Stimulated activated naive B cell treated with anti-CD40 and anti-IgM and Interleukin-4, amounts not matched to agents 10 μg/mL and 1 μg/mL and 100 μg/mL, for 72 hours (primary cell): ENCODE data around the gene GLB1L3.
A peak's percentile ranks its signal among the peaks of the same experiment; 100 is the strongest.
"Not testable (repeated sequence)": the region's sequence is repeated elsewhere in the genome, so short reads cannot be mapped to it uniquely, and the experiment has no call there.

Experiments
- ATAC-seq, 2 donors: fragments of 150-1000 bp; cut with Tn5 transposase; replicated peaks; 2 replicates each; pipeline ENCODE4 v1.10.0; 2021; ENCODE audit warnings: moderate library complexity in 1 of 2
- DNase-seq: peaks from one replicate; pipeline ENCODE4 v3.0.0; 2021
- H3K27ac Mint-ChIP-seq: one replicate; pipeline ENCODE4 v1.8.0; 2022; ENCODE audit warnings: mild to moderate bottlenecking, mixed read lengths
- H3K27me3 Mint-ChIP-seq, 2 donors: one replicate each; pipeline ENCODE4 v1.8.0; 2022; ENCODE audit warnings: mixed read lengths in 2 of 2
- H3K36me3 Mint-ChIP-seq, 2 donors: one replicate each; pipeline ENCODE4 v1.8.0; 2022; ENCODE audit warnings: mixed read lengths in 2 of 2, mild to moderate bottlenecking in 1 of 2
- H3K4me1 Mint-ChIP-seq, 2 donors: one replicate each; pipeline ENCODE4 v1.8.0; 2022; ENCODE audit warnings: mixed read lengths in 2 of 2, mild to moderate bottlenecking in 1 of 2
- H3K4me3 Mint-ChIP-seq, 2 donors: one replicate each; pipeline ENCODE4 v1.8.0; 2022; ENCODE audit warnings: mild to moderate bottlenecking in 2 of 2, mixed read lengths in 2 of 2, moderate library complexity in 1 of 2
- H3K9me3 Mint-ChIP-seq, 2 donors: one replicate each; pipeline ENCODE4 v1.8.0; 2022; ENCODE audit warnings: mixed read lengths in 2 of 2, mild to moderate bottlenecking in 1 of 2

Gene GLB1L3

DNA sequence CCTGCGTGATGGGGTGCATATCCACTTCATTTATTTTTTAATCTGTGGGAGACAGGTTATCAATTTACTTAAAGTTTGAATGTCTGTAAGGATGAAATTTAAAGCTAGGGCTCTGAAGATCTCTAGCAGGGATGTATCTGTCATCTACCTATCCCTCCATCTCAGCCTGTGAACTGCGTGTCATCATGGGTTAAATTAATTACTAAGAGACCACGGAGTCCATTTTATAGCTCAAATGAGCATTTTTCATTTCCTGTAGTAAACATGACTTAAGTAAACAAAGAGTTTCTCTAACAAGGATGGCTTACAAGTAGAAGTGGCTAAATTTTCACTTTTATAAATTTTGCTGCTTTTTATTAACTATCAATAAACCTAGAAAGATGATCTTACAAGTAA lies 2.9 kb upstream of the GLB1L3 start:
- no peak for DNase-seq

GRCh38 chr11:134275188-134275533 lies 1.0 kb upstream of the GLB1L3 start:
- Mint-ChIP-seq H3K27ac (no peak overlapping the region), H3K27me3 (peaks cover 66 to 81% of the 10 kb centered on the region in 2 donors)

More for the DNA sequence above, 2.9 kb upstream of the GLB1L3 start:
- no peak overlapping the region for H3K27ac Mint-ChIP-seq
- no peaks in the 10 kb centered on the region for H3K36me3 Mint-ChIP-seq
- peaks cover 59 to 74% of the 10 kb centered on the region in 2 donors for H3K27me3 Mint-ChIP-seq
- H3K4me1 Mint-ChIP-seq, result peaks cover 14 to 24% of the 10 kb centered on the region in 2 donors
- no peak overlapping the region for H3K4me3 Mint-ChIP-seq
- ATAC-seq, result no peak
- H3K9me3 Mint-ChIP-seq, result peaks cover under 1 to 1% of the 10 kb centered on the region in 2 donors

DNA sequence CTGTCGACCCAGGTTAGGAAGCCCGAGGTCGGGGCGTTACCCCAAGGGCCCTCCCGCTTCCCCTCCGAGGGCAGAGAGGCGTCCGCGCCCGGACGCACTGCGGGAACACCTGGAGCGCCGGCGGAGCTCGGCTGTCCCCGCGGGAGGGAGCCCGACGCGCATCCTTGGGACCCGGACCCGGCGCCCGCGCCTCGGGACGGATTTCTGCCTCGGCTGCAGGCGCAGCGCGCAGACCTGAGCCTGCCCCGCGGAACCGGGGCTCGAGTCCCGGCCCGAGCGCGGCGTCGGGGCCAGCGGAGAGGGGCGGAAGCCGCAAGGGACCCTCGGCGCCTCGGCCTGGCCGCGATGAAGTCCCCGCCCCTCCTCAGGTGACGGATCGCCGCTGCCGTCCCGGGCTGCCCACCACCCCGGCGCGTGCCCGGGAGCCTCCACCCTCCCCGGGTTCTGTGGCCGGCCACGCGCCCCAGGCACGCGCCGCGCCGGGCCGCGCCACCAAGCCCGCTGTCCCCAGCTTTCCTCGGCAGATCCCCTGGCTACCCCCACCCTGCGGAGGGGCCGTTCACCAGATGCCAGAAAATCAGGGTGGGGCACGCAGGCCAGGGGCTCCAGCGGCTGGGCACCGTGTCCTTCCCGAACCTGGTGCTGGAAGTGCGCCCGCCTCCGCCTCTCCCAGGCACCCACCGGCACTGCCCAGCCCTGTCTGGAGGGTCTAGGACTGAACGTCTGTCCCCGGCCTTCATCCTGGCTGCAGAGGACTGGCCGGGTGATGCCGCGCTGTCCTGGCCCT lies 410 bp downstream of the GLB1L3 start:
- DNase-seq, result no peak
- H3K36me3 Mint-ChIP-seq, result peaks cover 0 to 1% of the 10 kb centered on the region in 2 donors
- peaks cover 60 to 80% of the 10 kb centered on the region in 2 donors for H3K27me3 Mint-ChIP-seq
- peaks cover 4 to 5% of the 10 kb centered on the region in 2 donors for H3K9me3 Mint-ChIP-seq
- peaks cover 11 to 24% of the 10 kb centered on the region in 2 donors for H3K4me1 Mint-ChIP-seq
- H3K27ac Mint-ChIP-seq, result no peak overlapping the region
- peak; percentile 18 to 28 for ATAC-seq
- peak overlapping the region; percentile 73 to 83 for H3K4me3 Mint-ChIP-seq

More at GRCh38 chr11:134275188-134275533, 1.0 kb upstream of the GLB1L3 start:
- no peak for DNase-seq
- H3K4me1 Mint-ChIP-seq, result peaks cover 13 to 24% of the 10 kb centered on the region in 2 donors
- no peak for ATAC-seq
- H3K4me3 Mint-ChIP-seq, result peak overlapping the region; percentile 73 to 83
- H3K36me3 Mint-ChIP-seq, result peaks cover 0 to 1% of the 10 kb centered on the region in 2 donors
- peaks cover 4 to 5% of the 10 kb centered on the region in 2 donors for H3K9me3 Mint-ChIP-seq

DNA sequence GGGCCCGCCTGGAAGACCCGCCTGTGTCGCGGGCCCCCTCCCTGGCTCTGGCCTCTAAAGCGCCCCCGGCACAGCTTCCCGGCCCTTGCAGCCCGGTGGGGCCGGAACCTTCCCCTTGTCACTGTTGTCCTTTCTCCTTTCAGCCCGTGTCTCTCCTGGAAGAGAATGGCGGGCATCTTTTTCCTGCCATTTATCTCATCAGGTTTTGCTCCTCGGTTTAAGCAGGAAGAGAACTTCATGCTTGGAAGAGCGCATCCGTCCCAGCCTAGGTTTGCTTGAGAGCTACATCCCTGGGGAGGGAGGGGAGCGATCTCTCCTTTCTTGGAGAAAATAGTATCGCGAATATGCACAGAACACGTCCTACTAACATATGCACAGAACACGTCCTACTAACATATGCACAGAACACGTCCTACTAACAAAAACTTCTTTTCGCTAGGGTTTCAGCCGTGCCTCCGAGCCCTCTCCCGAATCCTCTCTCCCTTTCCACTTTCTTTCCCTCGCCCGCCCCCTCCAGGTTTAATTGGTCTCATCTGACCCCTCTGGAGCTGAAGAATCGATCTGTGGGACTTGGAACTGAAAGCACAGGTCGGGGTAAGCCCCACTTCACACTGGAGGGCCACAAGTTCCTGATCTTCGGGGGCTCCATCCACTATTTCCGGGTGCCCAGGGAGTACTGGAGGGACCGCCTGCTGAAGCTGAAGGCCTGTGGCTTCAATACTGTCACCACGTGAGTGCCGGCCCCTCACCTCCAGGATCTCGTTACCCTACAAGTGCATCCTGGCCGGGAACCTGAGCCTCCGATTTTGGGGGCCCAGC lies 1.2 kb downstream of the GLB1L3 start:
- H3K4me1 Mint-ChIP-seq, result peaks cover 11 to 24% of the 10 kb centered on the region in 2 donors
- DNase-seq, result no peak

DNA sequence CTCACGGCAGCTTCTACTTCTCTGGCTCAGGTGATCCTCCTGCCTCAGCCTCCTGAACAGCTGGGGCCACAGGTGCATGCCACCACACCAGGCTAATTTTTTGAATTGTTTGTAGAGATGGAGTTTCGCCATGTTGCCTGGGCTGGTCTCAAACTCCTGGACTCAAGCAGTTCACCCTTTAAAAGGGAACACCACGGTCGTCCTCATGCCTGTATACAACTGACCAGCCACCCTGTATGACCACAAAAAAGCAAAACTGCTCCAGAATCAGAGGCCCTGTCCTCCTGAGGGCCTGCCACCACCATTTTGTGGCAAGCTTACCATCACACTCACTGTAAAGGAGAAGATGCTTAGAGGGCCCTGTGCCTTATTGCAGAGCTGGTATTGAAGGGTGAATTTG lies 2.2 kb downstream of the GLB1L3 start:
- Mint-ChIP-seq H3K27me3 (peaks cover 57 to 74% of the 10 kb centered on the region in 2 donors), H3K4me1 (peaks cover 10 to 24% of the 10 kb centered on the region in 2 donors), H3K9me3 (peaks cover 4 to 5% of the 10 kb centered on the region in 2 donors), H3K4me3 (no peak overlapping the region), H3K27ac (no peak overlapping the region), H3K36me3 (peaks cover 0 to 1% of the 10 kb centered on the region in 2 donors)
- no peak for ATAC-seq
- DNase-seq, result no peak

More for the DNA sequence above, 1.2 kb downstream of the GLB1L3 start:
- Mint-ChIP-seq H3K36me3 (peaks cover 0 to 1% of the 10 kb centered on the region in 2 donors), H3K9me3 (peaks cover 4 to 5% of the 10 kb centered on the region in 2 donors), H3K27ac (no peak overlapping the region), H3K4me3 (peak overlapping the region; percentile 55 to 72), H3K27me3 (peaks cover 58 to 74% of the 10 kb centered on the region in 2 donors)
- ATAC-seq, result no peak

GRCh38 chr11:134281635-134282034 lies 5.5 kb downstream of the GLB1L3 start:
- H3K4me3 Mint-ChIP-seq, H3K27ac Mint-ChIP-seq, H3K36me3 Mint-ChIP-seq, H3K9me3 Mint-ChIP-seq, ATAC-seq, DNase-seq: not testable (repeated sequence)
- H3K4me1 Mint-ChIP-seq, result peaks cover 3 to 11% of the 10 kb centered on the region in 2 donors
- H3K27me3 Mint-ChIP-seq, result peaks cover 56 to 66% of the 10 kb centered on the region in 2 donors

GRCh38 chr11:134282121-134283045 lies 6.2 kb downstream of the GLB1L3 start:
- Mint-ChIP-seq H3K27ac (no peak overlapping the region), H3K4me1 (peaks cover 0 to 4% of the 10 kb centered on the region in 2 donors), H3K36me3 (peaks cover 0 to 1% of the 10 kb centered on the region in 2 donors), H3K9me3 (peaks cover 4 to 5% of the 10 kb centered on the region in 2 donors), H3K4me3 (no peak overlapping the region), H3K27me3 (peaks cover 51 to 59% of the 10 kb centered on the region in 2 donors)
- no peak for ATAC-seq
- DNase-seq, result no peak

- Mint-ChIP-seq H3K4me1 (no peaks in the 10 kb centered on the region), H3K27ac (no peak overlapping the region), H3K9me3 (peaks cover 0 to under 1% of the 10 kb centered on the region in 2 donors), H3K4me3 (no peak overlapping the region), H3K27me3 (peaks cover 46 to 47% of the 10 kb centered on the region in 2 donors), H3K36me3 (peaks cover 0 to 1% of the 10 kb centered on the region in 2 donors)
- no peak for ATAC-seq
- no peak for DNase-seq
These were observed 7.5 kb downstream of the GLB1L3 start for GRCh38 chr11:134283461-134284230.

DNA sequence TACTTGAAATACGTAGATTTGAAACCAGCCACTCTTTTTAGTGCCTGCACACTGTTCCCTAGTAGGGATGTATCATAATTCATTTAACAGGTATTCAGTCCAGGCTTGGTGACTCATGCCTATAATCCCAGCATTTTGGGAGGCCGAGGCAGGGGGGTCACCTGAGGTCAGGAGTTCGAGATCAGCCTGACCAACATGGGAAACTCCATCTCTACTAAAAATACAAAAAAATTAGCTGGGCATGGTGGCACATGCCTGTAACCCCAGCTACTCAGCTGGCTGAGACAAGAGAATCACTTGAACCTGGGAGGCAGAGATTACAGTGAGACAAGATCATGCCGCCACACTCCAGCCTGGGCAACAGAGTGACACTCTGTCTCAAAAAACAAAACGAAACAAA lies 8.2 kb downstream of the GLB1L3 start:
- not testable (repeated sequence) for DNase-seq, H3K27ac Mint-ChIP-seq
- peaks cover 42 to 44% of the 10 kb centered on the region in 2 donors for H3K27me3 Mint-ChIP-seq

GRCh38 chr11:134287561-134287960 lies 11.4 kb downstream of the GLB1L3 start:
- Mint-ChIP-seq H3K27ac (no peak overlapping the region), H3K9me3 (no peaks in the 10 kb centered on the region)

More for the DNA sequence above, 8.2 kb downstream of the GLB1L3 start:
- not testable (repeated sequence) for ATAC-seq, H3K4me1 Mint-ChIP-seq, H3K9me3 Mint-ChIP-seq, H3K4me3 Mint-ChIP-seq, H3K36me3 Mint-ChIP-seq

DNA sequence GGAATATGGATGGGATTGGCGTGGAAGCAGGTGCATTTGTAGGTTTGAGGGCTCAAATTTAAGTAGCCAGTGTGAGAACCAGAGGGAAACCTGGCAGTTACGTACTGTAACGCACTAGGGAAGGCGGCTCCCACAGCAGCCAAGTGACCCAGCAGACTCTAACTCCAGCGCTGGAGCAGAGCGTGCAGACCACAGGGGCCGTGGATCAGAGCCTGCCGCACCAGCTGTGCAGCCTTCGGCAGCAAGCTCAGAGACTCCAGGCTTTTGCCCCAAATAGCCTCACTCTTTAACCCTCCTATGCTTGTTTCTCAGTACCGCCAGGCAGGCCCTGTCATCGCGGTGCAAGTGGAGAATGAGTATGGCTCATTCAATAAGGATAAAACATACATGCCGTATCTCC lies 12.3 kb downstream of the GLB1L3 start:
- no peak for DNase-seq
- peaks cover 16 to 34% of the 10 kb centered on the region in 2 donors for H3K27me3 Mint-ChIP-seq
- ATAC-seq, result no peak
- no peak overlapping the region for H3K27ac Mint-ChIP-seq
- no peaks in the 10 kb centered on the region for H3K9me3 Mint-ChIP-seq
- H3K4me1 Mint-ChIP-seq, result no peaks in the 10 kb centered on the region
- H3K4me3 Mint-ChIP-seq, result no peak overlapping the region
- H3K36me3 Mint-ChIP-seq, result no peaks in the 10 kb centered on the region

More at GRCh38 chr11:134287561-134287960, 11.4 kb downstream of the GLB1L3 start:
- ATAC-seq (no peak), DNase-seq (no peak)
- H3K4me1 Mint-ChIP-seq, result no peaks in the 10 kb centered on the region
- no peak overlapping the region for H3K4me3 Mint-ChIP-seq
- H3K27me3 Mint-ChIP-seq, result peaks cover 18 to 34% of the 10 kb centered on the region in 2 donors
- no peaks in the 10 kb centered on the region for H3K36me3 Mint-ChIP-seq

GRCh38 chr11:134289167-134289566 lies 13.0 kb downstream of the GLB1L3 start:
- no peak for ATAC-seq
- Mint-ChIP-seq H3K36me3 (no peaks in the 10 kb centered on the region), H3K27ac (no peak overlapping the region), H3K4me3 (no peak overlapping the region), H3K27me3 (peaks cover 14 to 28% of the 10 kb centered on the region in 2 donors), H3K9me3 (no peaks in the 10 kb centered on the region), H3K4me1 (no peaks in the 10 kb centered on the region)
- no peak for DNase-seq

DNA sequence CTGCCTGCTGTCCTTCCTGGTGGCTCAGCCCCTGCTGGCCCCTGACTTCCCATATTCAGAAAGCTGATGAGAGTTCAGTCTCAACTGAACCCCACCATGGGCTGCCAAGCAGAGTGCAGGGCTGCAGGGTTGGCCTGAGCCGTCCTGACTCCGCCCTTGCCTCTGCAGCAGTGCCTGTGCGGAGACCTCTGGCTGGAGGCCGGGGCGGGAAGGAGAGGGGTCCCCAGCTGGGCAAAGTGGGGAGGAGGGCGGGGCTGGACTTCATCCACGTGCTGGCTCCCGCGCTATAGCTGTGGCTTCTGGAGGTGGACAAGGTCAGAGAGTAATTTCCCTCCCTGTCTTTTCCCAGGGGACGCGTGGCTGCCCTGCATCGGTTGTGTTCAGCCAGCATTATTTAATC lies 13.6 kb downstream of the GLB1L3 start:
- no peak overlapping the region for H3K27ac Mint-ChIP-seq
- no peaks in the 10 kb centered on the region for H3K36me3 Mint-ChIP-seq
- ATAC-seq, result no peak
- no peak overlapping the region for H3K4me3 Mint-ChIP-seq
- DNase-seq, result no peak
- no peaks in the 10 kb centered on the region for H3K4me1 Mint-ChIP-seq
- H3K27me3 Mint-ChIP-seq, result peaks cover 16 to 31% of the 10 kb centered on the region in 2 donors
- H3K9me3 Mint-ChIP-seq, result no peaks in the 10 kb centered on the region
